ENCODE measurements around the gene KCNK5.

The KCNK5 gene

DNA sequence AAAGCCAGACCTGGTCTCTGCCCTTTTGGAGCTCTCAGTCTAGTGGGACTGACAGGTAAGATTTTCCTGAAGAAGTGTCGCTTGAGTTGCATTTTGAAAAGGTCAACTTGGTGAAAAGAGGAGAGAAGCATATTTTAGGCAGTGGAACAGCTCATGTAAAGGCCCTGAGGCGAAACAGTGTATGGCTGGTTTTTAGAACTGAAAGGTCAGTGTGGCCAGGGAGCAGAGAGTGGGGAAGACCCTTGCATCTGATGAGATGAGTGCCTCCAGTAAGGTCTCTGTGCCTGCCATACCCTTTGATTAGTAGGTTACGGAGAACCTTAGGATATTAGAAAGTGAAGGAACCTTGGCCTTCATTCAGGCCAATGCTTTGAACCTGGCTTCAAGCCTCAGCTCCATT, 58.4 kb downstream of the KCNK5 start:
- no peak for DNase-seq

- no peak for DNase-seq
These were observed 58.9 kb downstream of the KCNK5 start for GRCh38 chr6:39170389-39170788.

- no peak for DNase-seq
These were observed 59.6 kb downstream of the KCNK5 start for GRCh38 chr6:39169448-39170344.

GRCh38 chr6:39167866-39168625, 61.2 kb downstream of the KCNK5 start:
- no peak for DNase-seq

GRCh38 chr6:39167321-39167720, 62.0 kb downstream of the KCNK5 start:
- no peak for DNase-seq

GRCh38 chr6:39166912-39167290, 62.4 kb downstream of the KCNK5 start:
- no peak for DNase-seq

GRCh38 chr6:39166189-39166911, 62.9 kb downstream of the KCNK5 start:
- peak; percentile 79 for DNase-seq

DNA sequence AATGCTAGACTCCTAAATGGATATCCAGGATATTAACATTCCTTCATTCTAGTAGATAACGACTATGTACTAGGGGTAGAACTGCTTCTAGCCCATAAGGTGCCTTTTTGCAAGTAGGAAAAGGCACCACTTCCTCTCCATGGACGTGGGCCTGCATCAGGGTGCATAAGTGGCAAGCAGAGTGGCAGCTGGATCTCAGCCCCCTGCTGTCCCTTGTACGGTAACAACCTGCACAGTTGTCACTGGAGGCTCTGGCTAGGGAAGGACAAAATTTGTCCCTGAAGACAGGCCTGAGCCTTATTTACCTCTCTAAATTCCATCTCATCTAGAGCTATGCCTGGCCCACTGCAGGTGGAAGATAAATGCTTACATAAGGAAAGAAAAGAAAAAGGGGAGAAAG, 71.8 kb downstream of the KCNK5 start:
- no peak for DNase-seq

DNA sequence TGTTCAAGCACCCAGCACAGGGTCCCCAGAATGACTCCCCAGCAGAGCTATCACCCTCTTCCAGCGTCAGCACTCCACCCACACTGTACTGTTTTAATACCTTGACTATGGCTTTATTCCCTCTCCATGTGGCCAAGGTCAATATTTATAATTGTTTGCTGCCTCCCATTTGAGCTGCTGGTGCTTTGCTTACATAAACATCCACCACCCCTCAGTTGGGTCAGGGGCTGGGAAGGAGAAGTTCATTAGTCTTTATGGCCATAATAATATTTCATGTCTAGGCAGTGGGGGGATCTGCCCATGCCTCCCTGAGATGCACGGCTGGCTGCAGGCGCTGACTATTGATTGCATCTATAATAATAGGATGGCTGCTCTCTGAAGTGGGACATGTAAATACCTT, 72.5 kb downstream of the KCNK5 start:
- DNase-seq: no peak

GRCh38 chr6:39154705-39155104, 74.6 kb downstream of the KCNK5 start:
- DNase-seq: no peak

DNA sequence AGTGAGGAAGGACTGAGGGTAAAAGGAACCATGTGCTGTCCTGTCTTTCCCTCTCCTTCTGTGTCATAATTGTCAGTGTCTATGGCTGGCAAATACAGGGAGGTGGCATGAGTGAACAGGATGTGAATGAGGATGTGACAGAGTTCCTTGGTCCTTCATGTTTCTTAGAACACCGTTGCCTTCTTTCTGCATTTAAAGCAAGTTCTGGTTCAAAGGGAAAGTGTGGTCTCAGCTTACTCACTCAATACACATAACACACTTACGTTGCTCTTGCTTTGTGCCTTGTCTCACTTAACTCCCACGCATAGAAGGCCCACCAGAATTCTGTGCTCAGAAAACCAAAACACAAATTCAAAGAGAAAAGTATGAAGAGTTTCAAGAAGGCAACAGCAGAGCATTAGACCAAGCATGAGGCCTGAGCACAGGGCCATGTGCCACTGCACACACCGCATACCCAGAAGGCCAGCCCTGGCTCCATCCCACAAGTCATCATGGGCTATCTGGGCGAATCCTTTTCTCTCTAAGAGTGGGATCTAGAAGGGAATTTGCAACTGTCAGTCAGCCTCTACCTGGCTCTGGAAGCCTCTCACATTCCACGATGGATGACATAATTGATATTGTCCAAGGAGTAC, 75.4 kb downstream of the KCNK5 start:
- no peak for DNase-seq

GRCh38 chr6:39152262-39152661, 77.0 kb downstream of the KCNK5 start:
- DNase-seq: no peak

DNA sequence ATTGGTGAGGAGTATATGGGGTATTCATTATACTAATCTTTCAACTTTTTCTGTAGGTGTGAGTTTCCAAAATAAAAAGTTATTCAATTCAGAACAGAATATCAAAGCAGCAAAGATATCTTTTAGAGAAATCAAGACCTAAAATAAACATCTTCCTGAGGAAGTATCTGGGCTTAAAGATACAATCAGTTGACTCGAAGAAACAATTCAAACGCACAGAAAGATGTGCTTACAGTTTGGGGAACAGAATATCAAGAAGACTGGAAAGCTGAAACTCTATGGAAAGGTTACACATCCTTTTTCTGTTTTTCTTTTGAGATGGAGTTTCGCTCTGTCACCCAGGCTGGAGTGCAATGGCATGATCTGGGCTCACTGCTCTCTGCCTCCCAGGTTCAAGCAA, 78.1 kb downstream of the KCNK5 start:
- no peak for DNase-seq

DNA sequence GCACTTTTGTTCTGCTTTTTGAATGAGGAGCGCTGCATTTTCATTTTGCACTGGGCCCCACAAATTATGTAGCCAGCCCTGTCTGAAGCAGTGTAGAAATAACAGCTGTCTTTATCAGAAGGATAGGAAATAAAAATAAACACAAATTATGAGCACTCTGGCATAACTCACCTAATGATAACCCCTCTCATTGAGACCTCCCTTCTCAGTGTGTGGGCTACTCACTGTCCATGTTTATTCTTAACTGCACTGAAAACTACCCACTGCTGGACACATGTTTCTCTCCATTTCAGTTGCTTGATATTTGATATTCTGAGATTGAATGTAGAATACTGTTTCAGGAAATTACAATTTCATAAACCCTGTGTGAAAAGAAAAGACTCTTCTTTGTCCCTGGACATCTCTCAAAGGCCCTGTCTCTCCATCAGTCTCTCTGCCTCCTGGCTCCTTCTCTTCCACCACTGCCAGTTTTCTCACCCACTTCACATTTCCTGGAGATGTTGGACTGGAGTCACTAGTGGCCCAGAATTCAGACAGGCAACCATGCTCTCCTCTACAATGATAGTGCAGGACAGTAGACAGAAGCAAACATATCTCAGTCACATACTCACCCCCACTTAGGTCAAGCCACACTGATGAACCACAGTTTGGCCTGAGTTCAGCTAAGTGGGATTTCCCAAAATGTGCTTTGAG, 84.6 kb downstream of the KCNK5 start:
- DNase-seq: no peak

DNA sequence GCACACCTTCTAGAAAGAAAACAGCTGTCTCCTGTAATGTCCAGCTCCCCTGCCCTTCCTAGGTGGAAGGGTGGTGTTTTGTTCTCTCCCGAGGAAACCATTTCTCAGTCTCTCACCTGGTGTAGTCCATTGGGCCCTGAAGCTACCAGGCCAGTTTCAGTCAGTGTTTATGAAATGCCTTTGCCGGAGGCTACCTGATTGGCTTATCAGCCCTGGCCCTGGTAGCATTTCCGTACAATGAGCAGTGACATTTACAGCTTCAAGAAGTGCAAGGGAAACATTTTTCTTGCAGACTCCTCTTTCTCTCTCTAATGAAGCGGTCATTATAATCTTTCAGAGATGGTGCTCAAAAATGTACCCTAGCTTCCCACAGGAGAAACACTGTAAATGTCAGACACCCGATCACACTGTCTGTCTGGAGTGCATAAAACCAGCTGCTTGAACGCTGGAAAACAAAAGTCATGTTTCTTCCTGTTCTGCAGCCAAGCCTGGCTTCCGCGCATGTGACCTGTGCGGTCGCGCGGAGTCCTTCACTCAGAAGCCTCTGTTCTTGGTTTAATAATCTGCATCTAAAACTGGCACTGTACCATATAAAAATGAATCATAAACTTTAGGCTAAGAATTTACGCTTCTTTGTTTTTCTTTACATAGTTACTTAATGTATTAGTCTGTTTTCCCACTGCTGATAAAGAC, 85.9 kb downstream of the KCNK5 start:
- no peak for DNase-seq

DNA sequence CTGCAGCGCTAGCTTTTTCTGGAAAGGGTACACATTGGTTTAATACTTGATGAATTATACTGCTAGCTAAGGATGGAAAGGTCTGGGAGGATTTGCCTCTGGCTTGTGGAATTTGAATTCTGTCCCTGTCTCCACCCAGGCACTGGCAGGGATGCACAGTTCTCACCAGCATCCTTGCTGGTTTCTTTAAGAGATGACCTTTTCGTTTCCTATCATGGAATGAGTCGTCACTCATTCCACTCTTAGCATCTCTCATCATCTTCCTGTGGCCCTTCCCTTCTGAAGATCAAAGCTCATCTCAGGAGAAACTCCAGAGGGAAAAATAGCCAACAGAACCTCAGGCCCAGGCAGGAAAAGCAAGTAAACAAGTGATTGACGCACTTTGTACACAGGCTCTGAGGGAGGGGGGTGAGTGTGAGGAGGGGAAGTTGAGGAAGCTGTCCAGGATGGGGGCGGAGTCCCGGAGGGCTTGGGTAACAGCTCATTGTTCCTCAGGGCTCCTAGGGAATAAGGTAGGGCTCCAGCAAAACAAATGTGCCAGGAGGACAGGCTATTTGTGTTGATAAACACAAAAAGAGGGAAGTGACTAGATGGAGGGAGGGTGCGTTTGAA, 88.6 kb downstream of the KCNK5 start:
- no peak for DNase-seq

Measured in effector CD4-positive, alpha-beta T cell (primary cell).